HEK293 (cell line): ENCODE data around the gene TDRD9.

Experiments
- CTCF ChIA-PET: fragments of 350-600 bp; formaldehyde crosslinking; extraction: SDS; loops from one replicate; lab custom pipeline; 2021; ENCODE audit warnings: antibody characterized with exemption; lab: Yijun Ruan, JAX
- POLR2A ChIA-PET: fragments of 300-600 bp; formaldehyde crosslinking; extraction: SDS; loops from one replicate; lab custom pipeline; 2020; ENCODE audit warnings: antibody characterized with exemption, inconsistent platforms; lab: Yijun Ruan, JAX
- H3K27ac ChIP-seq: fragments of 200-500 bp; sonication (Bioruptor generic); 2 replicates; pipeline ENCODE4 v1.5.1; 2014; ENCODE audit warnings: low read depth, low read length, control low read depth, inconsistent platforms; ENCODE audit errors: extremely low read depth
- H3K36me3 ChIP-seq, 2 experiments: fragments of 200-500 bp in 1 of 2; sonication (Bioruptor generic) in 1 of 2; 1 replicate in 1 of 2; 2 replicates in 1 of 2; pipeline ENCODE4 v1.5.1; 2014 to 2017; ENCODE audit warnings: inconsistent platforms in 2 of 2, low read length in 2 of 2; ENCODE audit not compliant: control insufficient read depth in 2 of 2, insufficient read depth in 1 of 2
- H3K4me1 ChIP-seq: fragments of 200-500 bp; sonication (Bioruptor generic); 2 replicates; pipeline ENCODE4 v1.5.1; 2014; ENCODE audit warnings: mild to moderate bottlenecking, low read length, inconsistent platforms; ENCODE audit not compliant: control insufficient read depth, insufficient read depth
- H3K4me3 ChIP-seq: 2 replicates; pipeline ENCODE4 v1.5.1; 2011; ENCODE audit warnings: low read depth, mild to moderate bottlenecking, control low read depth, low read length, moderate library complexity
- H3K9me3 ChIP-seq: fragments of 200-500 bp; sonication (Bioruptor generic); 2 replicates; pipeline ENCODE4 v1.5.1; 2014; ENCODE audit warnings: low read depth, low read length, inconsistent platforms; ENCODE audit not compliant: control insufficient read depth, insufficient read depth
- OVOL3 ChIP-seq: fragments of 450-650 bp; formaldehyde crosslinking; IDR thresholded peaks from 2 replicates; pipeline ENCODE4 v1.5.1; 2016; ENCODE audit warnings: missing biosample characterization, missing genetic modification characterization
- SETDB1 ChIP-seq: IDR thresholded peaks from one replicate; pipeline ENCODE4 v1.6.1; 2017; ENCODE audit warnings: mild to moderate bottlenecking, low read length, moderate library complexity, mixed read lengths; ENCODE audit not compliant: insufficient read length
- SP7 ChIP-seq: fragments of 450-650 bp; formaldehyde crosslinking; IDR thresholded peaks from 2 replicates; pipeline ENCODE4 v1.5.1; 2016; ENCODE audit warnings: missing biosample characterization, missing genetic modification characterization
- ZNF140 ChIP-seq: fragments of 450-650 bp; formaldehyde crosslinking; IDR thresholded peaks from 2 replicates; pipeline ENCODE4 v1.5.1; 2016; ENCODE audit warnings: missing biosample characterization, missing genetic modification characterization
- ZNF157 ChIP-seq: fragments of 450-650 bp; formaldehyde crosslinking; IDR thresholded peaks from 2 replicates; pipeline ENCODE4 v1.5.1; 2016; ENCODE audit warnings: missing biosample characterization, missing genetic modification characterization
- ZNF169 ChIP-seq: fragments of 450-650 bp; formaldehyde crosslinking; IDR thresholded peaks from 2 replicates; pipeline ENCODE4 v1.5.1; 2016; ENCODE audit warnings: missing biosample characterization, missing genetic modification characterization
- ZNF248 ChIP-seq: fragments of 450-650 bp; formaldehyde crosslinking; IDR thresholded peaks from 2 replicates; pipeline ENCODE4 v1.5.1; 2017; ENCODE audit warnings: missing biosample characterization, missing genetic modification characterization
- ZNF311 ChIP-seq: fragments of 450-650 bp; formaldehyde crosslinking; IDR thresholded peaks from 2 replicates; pipeline ENCODE4 v1.5.1; 2017; ENCODE audit warnings: missing biosample characterization, missing genetic modification characterization, borderline replicate concordance
- ZNF48 ChIP-seq: fragments of 450-650 bp; formaldehyde crosslinking; IDR thresholded peaks from 2 replicates; pipeline ENCODE4 v1.5.1; 2016; ENCODE audit warnings: missing biosample characterization, missing genetic modification characterization
- ZNF544 ChIP-seq: fragments of 450-650 bp; formaldehyde crosslinking; IDR thresholded peaks from 2 replicates; pipeline ENCODE4 v1.5.0; 2017; ENCODE audit warnings: missing biosample characterization, missing genetic modification characterization
- ZNF561 ChIP-seq: fragments of 450-650 bp; IDR thresholded peaks from 2 replicates; pipeline ENCODE4 v1.5.1; 2018; ENCODE audit warnings: missing biosample characterization, missing genetic modification characterization, borderline replicate concordance
- ZNF585B ChIP-seq: fragments of 450-650 bp; formaldehyde crosslinking; IDR thresholded peaks from 2 replicates; pipeline ENCODE4 v1.5.1; 2016; ENCODE audit warnings: missing biosample characterization, missing genetic modification characterization
- ZNF670 ChIP-seq: fragments of 450-650 bp; formaldehyde crosslinking; IDR thresholded peaks from 2 replicates; pipeline ENCODE4 v1.5.1; 2016; ENCODE audit warnings: missing biosample characterization, missing genetic modification characterization, low read depth
- ZNF747 ChIP-seq: fragments of 450-650 bp; formaldehyde crosslinking; IDR thresholded peaks from 2 replicates; pipeline ENCODE4 v1.5.1; 2016; ENCODE audit warnings: missing biosample characterization, missing genetic modification characterization
- ZNF791 ChIP-seq: fragments of 450-650 bp; formaldehyde crosslinking; IDR thresholded peaks from 2 replicates; pipeline ENCODE4 v1.5.1; 2016; ENCODE audit warnings: missing biosample characterization, missing genetic modification characterization
- ZXDB ChIP-seq: fragments of 450-650 bp; formaldehyde crosslinking; IDR thresholded peaks from 2 replicates; pipeline ENCODE4 v1.5.1; 2016; ENCODE audit warnings: missing biosample characterization, missing genetic modification characterization
- TF ChIP-seq, protein P1 (sequence below): fragments of 450-650 bp; formaldehyde crosslinking; IDR thresholded peaks from 2 replicates; pipeline ENCODE4; 2016; ENCODE audit warnings: missing biosample characterization, missing genetic modification characterization
- TF ChIP-seq, protein P2 (sequence below): sonication (generic); formaldehyde crosslinking; IDR thresholded peaks from 2 replicates; pipeline ENCODE4 v1.8.1; 2022; ENCODE audit warnings: mild to moderate bottlenecking, moderate library complexity, missing genetic modification reagents
- TF ChIP-seq, protein P3 (sequence below): fragments of 450-650 bp; formaldehyde crosslinking; IDR thresholded peaks from 2 replicates; pipeline ENCODE4 v1.5.1; 2016; ENCODE audit warnings: missing biosample characterization, missing genetic modification characterization
- TF ChIP-seq, protein P4 (sequence below): fragments of 450-650 bp; formaldehyde crosslinking; IDR thresholded peaks from 2 replicates; pipeline ENCODE4 v1.5.1; 2016; ENCODE audit warnings: missing biosample characterization, missing genetic modification characterization
- TF ChIP-seq, protein P5 (sequence below): fragments of 450-650 bp; formaldehyde crosslinking; IDR thresholded peaks from 2 replicates; pipeline ENCODE4 v1.5.1; 2016; ENCODE audit warnings: missing biosample characterization, missing genetic modification characterization

TDRD9 gene

DNA sequence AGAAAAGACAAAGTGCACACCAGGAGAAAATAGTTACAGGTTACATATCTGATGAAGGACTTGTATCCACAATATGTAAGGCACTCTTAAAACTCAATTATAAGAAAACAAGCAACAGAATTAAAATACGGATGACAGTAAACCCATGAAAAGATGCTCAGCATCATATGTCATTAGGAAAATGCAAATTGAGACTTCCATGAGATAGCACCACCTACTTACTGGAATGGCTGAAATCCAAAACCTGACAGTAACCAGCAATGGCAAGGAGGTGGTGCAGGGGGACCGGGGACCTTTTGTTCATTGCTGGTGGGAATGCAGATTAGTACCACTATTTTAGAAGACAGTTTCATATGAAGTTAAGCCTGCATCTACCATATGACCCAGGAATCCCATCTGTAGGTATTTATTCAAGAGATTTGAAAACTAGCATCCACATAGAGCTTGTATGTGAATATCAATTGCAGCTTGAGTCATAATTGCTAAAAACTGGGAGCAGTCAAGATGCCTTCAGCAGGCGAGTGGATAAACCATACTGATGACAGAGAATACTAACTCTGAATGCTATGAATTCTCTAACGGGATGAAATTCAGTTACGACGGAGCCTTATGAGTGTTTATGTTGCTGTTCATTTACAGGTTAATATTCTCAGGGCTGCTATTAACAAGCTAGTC lies 113.3 kb downstream of the TDRD9 start (continued):
- no peak for TF ChIP-seq ZNF140 (tag by site-specific recombination)
- TF ChIP-seq ZNF561 (tag by site-specific recombination): no peak
- no peak for TF ChIP-seq ZNF670 (tag by site-specific recombination)
- TF ChIP-seq, protein P1, sequence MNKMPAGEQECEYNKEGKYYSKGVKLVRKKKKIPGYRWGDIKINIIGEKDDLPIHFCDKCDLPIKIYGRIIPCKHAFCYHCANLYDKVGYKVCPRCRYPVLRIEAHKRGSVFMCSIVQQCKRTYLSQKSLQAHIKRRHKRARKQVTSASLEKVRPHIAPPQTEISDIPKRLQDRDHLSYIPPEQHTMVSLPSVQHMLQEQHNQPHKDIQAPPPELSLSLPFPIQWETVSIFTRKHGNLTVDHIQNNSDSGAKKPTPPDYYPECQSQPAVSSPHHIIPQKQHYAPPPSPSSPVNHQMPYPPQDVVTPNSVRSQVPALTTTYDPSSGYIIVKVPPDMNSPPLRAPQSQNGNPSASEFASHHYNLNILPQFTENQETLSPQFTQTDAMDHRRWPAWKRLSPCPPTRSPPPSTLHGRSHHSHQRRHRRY (tag by site-specific recombination): no peak
- TF ChIP-seq ZXDB (tag by site-specific recombination): no peak
- TF ChIP-seq, protein P2, sequence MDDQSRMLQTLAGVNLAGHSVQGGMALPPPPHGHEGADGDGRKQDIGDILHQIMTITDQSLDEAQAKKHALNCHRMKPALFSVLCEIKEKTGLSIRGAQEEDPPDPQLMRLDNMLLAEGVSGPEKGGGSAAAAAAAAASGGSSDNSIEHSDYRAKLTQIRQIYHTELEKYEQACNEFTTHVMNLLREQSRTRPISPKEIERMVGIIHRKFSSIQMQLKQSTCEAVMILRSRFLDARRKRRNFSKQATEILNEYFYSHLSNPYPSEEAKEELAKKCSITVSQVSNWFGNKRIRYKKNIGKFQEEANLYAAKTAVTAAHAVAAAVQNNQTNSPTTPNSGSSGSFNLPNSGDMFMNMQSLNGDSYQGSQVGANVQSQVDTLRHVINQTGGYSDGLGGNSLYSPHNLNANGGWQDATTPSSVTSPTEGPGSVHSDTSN (CRISPR knock-in tag): no peak
- no peak for TF ChIP-seq ZNF585B (tag by site-specific recombination)
- TF ChIP-seq ZNF544 (tag by site-specific recombination): no peak

DNA sequence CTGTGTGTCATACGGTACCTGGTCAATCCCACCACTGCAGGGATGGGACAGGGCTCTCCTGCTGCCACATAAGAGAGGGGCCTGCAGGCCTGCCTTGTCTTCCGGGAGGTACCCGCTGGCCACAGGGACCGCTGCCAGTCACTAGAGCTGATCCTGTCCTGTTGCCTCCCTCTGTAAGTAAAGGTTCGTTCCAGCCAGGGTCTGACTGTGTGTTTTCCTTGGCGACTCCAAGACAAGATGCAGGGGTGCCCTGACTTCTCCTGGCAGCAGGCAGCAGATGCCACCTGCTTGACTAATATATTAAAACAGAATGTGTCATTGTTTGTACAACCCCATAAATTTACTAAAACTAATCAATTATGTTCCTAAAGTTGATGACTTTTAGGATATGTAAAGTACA lies 115.8 kb downstream of the TDRD9 start:
- H3K4me3 ChIP-seq: no peak overlapping the region
- ChIA-PET CTCF (no interaction called here), POLR2A (no interaction called here)
- no peaks in the 10 kb centered on the region for H3K4me1 ChIP-seq
- no peak overlapping the region for H3K27ac ChIP-seq
- no peaks in the 10 kb centered on the region for H3K36me3 ChIP-seq
- no peaks in the 10 kb centered on the region for H3K9me3 ChIP-seq
- TF ChIP-seq, protein P3, sequence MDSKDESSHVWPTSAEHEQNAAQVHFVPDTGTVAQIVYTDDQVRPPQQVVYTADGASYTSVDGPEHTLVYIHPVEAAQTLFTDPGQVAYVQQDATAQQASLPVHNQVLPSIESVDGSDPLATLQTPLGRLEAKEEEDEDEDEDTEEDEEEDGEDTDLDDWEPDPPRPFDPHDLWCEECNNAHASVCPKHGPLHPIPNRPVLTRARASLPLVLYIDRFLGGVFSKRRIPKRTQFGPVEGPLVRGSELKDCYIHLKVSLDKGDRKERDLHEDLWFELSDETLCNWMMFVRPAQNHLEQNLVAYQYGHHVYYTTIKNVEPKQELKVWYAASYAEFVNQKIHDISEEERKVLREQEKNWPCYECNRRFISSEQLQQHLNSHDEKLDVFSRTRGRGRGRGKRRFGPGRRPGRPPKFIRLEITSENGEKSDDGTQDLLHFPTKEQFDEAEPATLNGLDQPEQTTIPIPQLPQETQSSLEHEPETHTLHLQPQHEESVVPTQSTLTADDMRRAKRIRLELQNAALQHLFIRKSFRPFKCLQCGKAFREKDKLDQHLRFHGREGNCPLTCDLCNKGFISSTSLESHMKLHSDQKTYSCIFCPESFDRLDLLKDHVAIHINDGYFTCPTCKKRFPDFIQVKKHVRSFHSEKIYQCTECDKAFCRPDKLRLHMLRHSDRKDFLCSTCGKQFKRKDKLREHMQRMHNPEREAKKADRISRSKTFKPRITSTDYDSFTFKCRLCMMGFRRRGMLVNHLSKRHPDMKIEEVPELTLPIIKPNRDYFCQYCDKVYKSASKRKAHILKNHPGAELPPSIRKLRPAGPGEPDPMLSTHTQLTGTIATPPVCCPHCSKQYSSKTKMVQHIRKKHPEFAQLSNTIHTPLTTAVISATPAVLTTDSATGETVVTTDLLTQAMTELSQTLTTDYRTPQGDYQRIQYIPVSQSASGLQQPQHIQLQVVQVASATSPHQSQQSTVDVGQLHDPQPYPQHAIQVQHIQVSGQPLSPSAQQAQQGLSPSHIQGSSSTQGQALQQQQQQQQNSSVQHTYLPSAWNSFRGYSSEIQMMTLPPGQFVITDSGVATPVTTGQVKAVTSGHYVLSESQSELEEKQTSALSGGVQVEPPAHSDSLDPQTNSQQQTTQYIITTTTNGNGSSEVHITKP: peak; percentile 37; the same call in 1 of the 2 replicates
- no peak for TF ChIP-seq ZNF48 (tag by site-specific recombination)

DNA sequence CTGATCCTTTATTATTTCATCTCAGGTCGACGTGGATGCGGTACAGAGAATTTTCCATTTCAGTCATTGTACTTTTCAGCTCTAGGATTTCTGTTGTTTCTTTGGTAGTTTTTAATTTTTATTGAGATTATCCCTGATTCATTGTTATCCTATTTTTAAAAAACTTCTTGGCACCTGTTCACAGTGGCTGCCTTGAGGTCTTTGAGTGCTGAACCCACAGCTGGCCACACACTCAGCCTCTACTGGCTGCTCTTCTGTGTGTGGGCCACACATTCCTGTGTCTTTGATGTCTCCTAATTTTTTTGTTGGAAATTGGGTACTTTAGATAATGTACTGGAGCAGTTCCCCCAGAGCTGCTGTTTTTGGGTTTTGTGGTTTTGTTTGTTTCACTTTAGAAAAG lies 119.5 kb downstream of the TDRD9 start:
- Histone ChIP-seq H3K36me3 (no peaks in the 10 kb centered on the region), H3K4me1 (no peaks in the 10 kb centered on the region), H3K27ac (no peak overlapping the region), H3K4me3 (no peak overlapping the region), H3K9me3 (no peaks in the 10 kb centered on the region)
- POLR2A ChIA-PET: no interaction called here
- CTCF ChIA-PET: interaction anchor here (1.0 to 2.0 kb wide), 2 partner anchors 13 to 30 kb away, joined by 8 read pairs; no protein-coding TSS in a partner anchor
- no peak for TF ChIP-seq OVOL3 (tag by site-specific recombination)
- TF ChIP-seq ZNF157 (tag by site-specific recombination): no peak
- no peak for TF ChIP-seq ZNF248 (tag by site-specific recombination)
- TF ChIP-seq ZNF311: no peak
- TF ChIP-seq, protein P4, sequence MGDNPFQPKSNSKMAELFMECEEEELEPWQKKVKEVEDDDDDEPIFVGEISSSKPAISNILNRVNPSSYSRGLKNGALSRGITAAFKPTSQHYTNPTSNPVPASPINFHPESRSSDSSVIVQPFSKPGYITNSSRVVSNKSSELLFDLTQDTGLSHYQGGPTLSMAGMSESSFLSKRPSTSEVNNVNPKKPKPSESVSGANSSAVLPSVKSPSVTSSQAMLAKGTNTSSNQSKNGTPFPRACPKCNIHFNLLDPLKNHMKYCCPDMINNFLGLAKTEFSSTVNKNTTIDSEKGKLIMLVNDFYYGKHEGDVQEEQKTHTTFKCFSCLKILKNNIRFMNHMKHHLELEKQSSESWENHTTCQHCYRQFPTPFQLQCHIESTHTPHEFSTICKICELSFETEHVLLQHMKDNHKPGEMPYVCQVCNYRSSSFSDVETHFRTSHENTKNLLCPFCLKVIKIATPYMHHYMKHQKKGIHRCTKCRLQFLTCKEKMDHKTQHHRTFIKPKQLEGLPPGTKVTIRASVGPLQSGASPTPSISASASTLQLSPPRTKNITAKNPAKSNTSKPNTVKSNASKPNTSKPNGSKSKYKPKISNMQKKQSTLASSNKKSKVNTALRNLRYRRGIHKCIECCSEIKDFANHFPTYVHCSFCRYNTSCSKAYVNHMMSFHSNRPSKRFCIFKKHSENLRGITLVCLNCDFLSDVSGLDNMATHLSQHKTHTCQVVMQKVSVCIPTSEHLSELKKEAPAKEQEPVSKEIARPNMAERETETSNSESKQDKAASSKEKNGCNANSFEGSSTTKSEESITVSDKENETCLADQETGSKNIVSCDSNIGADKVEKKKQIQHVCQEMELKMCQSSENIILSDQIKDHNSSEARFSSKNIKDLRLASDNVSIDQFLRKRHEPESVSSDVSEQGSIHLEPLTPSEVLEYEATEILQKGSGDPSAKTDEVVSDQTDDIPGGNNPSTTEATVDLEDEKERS (tag by site-specific recombination): no peak
- TF ChIP-seq ZNF169 (tag by site-specific recombination): no peak
- no peak for TF ChIP-seq SETDB1
- TF ChIP-seq, protein P5, sequence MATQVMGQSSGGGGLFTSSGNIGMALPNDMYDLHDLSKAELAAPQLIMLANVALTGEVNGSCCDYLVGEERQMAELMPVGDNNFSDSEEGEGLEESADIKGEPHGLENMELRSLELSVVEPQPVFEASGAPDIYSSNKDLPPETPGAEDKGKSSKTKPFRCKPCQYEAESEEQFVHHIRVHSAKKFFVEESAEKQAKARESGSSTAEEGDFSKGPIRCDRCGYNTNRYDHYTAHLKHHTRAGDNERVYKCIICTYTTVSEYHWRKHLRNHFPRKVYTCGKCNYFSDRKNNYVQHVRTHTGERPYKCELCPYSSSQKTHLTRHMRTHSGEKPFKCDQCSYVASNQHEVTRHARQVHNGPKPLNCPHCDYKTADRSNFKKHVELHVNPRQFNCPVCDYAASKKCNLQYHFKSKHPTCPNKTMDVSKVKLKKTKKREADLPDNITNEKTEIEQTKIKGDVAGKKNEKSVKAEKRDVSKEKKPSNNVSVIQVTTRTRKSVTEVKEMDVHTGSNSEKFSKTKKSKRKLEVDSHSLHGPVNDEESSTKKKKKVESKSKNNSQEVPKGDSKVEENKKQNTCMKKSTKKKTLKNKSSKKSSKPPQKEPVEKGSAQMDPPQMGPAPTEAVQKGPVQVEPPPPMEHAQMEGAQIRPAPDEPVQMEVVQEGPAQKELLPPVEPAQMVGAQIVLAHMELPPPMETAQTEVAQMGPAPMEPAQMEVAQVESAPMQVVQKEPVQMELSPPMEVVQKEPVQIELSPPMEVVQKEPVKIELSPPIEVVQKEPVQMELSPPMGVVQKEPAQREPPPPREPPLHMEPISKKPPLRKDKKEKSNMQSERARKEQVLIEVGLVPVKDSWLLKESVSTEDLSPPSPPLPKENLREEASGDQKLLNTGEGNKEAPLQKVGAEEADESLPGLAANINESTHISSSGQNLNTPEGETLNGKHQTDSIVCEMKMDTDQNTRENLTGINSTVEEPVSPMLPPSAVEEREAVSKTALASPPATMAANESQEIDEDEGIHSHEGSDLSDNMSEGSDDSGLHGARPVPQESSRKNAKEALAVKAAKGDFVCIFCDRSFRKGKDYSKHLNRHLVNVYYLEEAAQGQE (tag by site-specific recombination): no peak
- no peak for TF ChIP-seq ZNF791
- TF ChIP-seq SP7 (tag by site-specific recombination): no peak
- no peak for TF ChIP-seq ZNF747 (tag by site-specific recombination)
